Transverse colon (tissue), 4 donors: ENCODE results near the gene ZC3H8.

Experiments
- CTCF ChIP-seq, 5 experiments: fragments of 200-600 bp in 3 of 5; fragments of 450-650 bp in 2 of 5; sonication (generic) in 3 of 5; IDR thresholded peaks; 1 replicate in 2 of 5; 2 replicates in 3 of 5; pipeline ENCODE4 v1.5.1; 2016 to 2017; ENCODE audit warnings: antibody characterized with exemption in 5 of 5, inconsistent platforms in 3 of 5, mild to moderate bottlenecking in 2 of 5, moderate library complexity in 1 of 5
- EP300 ChIP-seq: sonication (generic); formaldehyde crosslinking; IDR thresholded peaks from one replicate; pipeline ENCODE4 v1.6.1; 2017; ENCODE audit warnings: antibody characterized with exemption, low read depth
- POLR2AphosphoS5 ChIP-seq, 3 donors: sonication (generic); formaldehyde crosslinking; IDR thresholded peaks; one replicate each; pipeline ENCODE4 v1.6.1; 2016; ENCODE audit warnings: antibody characterized with exemption in 3 of 3

DNA sequence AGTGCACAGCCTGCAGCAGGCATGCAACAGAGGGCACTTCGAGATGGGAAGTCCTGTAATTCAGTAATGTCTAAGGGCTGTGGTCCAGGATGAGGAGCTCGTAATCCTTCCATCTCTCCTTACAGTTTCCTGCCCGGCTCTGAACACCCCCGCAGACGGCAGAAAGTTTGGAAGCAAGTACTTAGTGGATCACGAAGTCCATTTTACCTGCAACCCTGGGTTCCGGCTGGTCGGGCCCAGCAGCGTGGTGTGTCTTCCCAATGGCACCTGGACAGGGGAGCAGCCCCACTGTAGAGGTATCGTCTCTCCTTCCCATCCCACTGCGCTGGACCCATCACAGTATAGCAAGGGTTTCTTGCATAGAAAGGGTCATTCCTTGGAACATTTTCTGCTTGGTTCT, 90.0 kb downstream of the ZC3H8 start:
- TF ChIP-seq EP300 (no peak), CTCF (IDR thresholded peaks at IDR 0.05) (no peak), POLR2AphosphoS5 (IDR thresholded peaks at IDR 0.05) (no peak)
